HepG2 (cell line): ENCODE results near the gene CYLD. TPM values are rescaled to one million over a fixed set of nuclear protein-coding genes. Genes with fewer than 3 reads are reported as not detected.
A peak's percentile ranks its signal among the peaks of the same experiment; 100 is the strongest.

Experiments used
- CAMTA2 ChIP-seq: sonication (generic); formaldehyde crosslinking; IDR thresholded peaks from 2 replicates; pipeline ENCODE4 v1.4.0; 2020; ENCODE audit warnings: mild to moderate bottlenecking, missing genetic modification reagents, borderline replicate concordance
- GABPB1 ChIP-seq: IDR thresholded peaks from 2 replicates; pipeline ENCODE4 v1.6.1; 2016; ENCODE audit warnings: mild to moderate bottlenecking, missing genetic modification reagents, moderate library complexity, missing compliant biosample characterization
- PHF8 ChIP-seq: sonication (generic); formaldehyde crosslinking; IDR thresholded peaks from 2 replicates; pipeline ENCODE4 v1.5.0; 2020; ENCODE audit warnings: missing genetic modification reagents
- SETDB1 ChIP-seq: sonication (generic); formaldehyde crosslinking; IDR thresholded peaks from 2 replicates; pipeline ENCODE4 v1.5.1; 2020; ENCODE audit warnings: missing genetic modification reagents, mild to moderate bottlenecking, borderline replicate concordance
- SP1 ChIP-seq, 2 experiments: fragments of 450-650 bp in 1 of 2; sonication (generic) in 1 of 2; formaldehyde crosslinking in 1 of 2; IDR thresholded peaks; 2 replicates each; pipeline versions ENCODE4 v1.4.0 to v1.6.1; 2016 to 2020; ENCODE audit warnings: missing genetic modification reagents in 1 of 2
- TARDBP ChIP-seq: sonication (generic); formaldehyde crosslinking; IDR thresholded peaks from 2 replicates; pipeline ENCODE4 v1.8.0; 2022; ENCODE audit warnings: mild to moderate bottlenecking, missing genetic modification reagents
- U2AF1 ChIP-seq: fragments of 200-400 bp; formaldehyde crosslinking; optimal IDR thresholded peaks from 2 replicates; pipeline ENCODE3; 2017; ENCODE audit warnings: mild to moderate bottlenecking, low read depth, low read length
- ZNF263 ChIP-seq: sonication (generic); formaldehyde crosslinking; IDR thresholded peaks from 2 replicates; pipeline ENCODE4 v1.4.0; 2020; ENCODE audit warnings: missing genetic modification reagents
- polyA plus RNA-seq, 8 experiments: library from polyadenylated mRNA; depleted of rRNA in 3 of 8; stranded (reverse) in 7 of 8; unstranded in 1 of 8; fragments of >200 nt; fragmentation: Illumina TruSeq in 4 of 8; extraction: Trizol in 4 of 8; gene quantifications; 2 replicates each; pipeline versions ENCODE4 v1.2.1 to v1.2.3, GENCODE V29; 2011 to 2016; ENCODE audit warnings: low read depth in 4 of 8, missing spikeins in 1 of 8, mixed read lengths in 1 of 8; ENCODE audit not compliant: insufficient read depth in 1 of 8
- total RNA-seq, 5 experiments: library from RNA; depleted of rRNA; stranded (reverse); fragments of >200 nt; fragmentation: Illumina TruSeq; extraction: Trizol; gene quantifications; 2 replicates each; pipeline ENCODE4 v1.2.3, GENCODE V29; 2016; ENCODE audit warnings: low read depth in 1 of 5
- TF ChIP-seq, protein P1 (sequence below): sonication (generic); formaldehyde crosslinking; conservative IDR thresholded peaks from 2 replicates; pipeline ENCODE4 v1.8.0; 2022; ENCODE audit warnings: missing genetic modification reagents
- TF ChIP-seq, protein P2 (sequence below): sonication (generic); formaldehyde crosslinking; IDR thresholded peaks from 2 replicates; pipeline ENCODE4 v1.4.0; 2020; ENCODE audit warnings: mild to moderate bottlenecking, missing genetic modification reagents
- TF ChIP-seq, protein P3 (sequence below): IDR thresholded peaks from 2 replicates; pipeline ENCODE4 v1.6.1; 2016; ENCODE audit warnings: low read depth
- TF ChIP-seq, protein P4 (sequence below): sonication (generic); formaldehyde crosslinking; IDR thresholded peaks from 2 replicates; pipeline ENCODE4 v1.4.0; 2020; ENCODE audit warnings: missing genetic modification reagents, borderline replicate concordance
- TF ChIP-seq, protein P5 (sequence below): sonication (generic); formaldehyde crosslinking; IDR thresholded peaks from 2 replicates; pipeline ENCODE4 v1.5.1; 2020; ENCODE audit warnings: mild to moderate bottlenecking, missing genetic modification reagents, moderate library complexity

Gene CYLD
- total and polyA plus RNA-seq, 2 of the 13 experiments (the other 11 are each of a cell fraction or from before 2014, with no cell fraction given), result 6.1 to 11.4 TPM

DNA sequence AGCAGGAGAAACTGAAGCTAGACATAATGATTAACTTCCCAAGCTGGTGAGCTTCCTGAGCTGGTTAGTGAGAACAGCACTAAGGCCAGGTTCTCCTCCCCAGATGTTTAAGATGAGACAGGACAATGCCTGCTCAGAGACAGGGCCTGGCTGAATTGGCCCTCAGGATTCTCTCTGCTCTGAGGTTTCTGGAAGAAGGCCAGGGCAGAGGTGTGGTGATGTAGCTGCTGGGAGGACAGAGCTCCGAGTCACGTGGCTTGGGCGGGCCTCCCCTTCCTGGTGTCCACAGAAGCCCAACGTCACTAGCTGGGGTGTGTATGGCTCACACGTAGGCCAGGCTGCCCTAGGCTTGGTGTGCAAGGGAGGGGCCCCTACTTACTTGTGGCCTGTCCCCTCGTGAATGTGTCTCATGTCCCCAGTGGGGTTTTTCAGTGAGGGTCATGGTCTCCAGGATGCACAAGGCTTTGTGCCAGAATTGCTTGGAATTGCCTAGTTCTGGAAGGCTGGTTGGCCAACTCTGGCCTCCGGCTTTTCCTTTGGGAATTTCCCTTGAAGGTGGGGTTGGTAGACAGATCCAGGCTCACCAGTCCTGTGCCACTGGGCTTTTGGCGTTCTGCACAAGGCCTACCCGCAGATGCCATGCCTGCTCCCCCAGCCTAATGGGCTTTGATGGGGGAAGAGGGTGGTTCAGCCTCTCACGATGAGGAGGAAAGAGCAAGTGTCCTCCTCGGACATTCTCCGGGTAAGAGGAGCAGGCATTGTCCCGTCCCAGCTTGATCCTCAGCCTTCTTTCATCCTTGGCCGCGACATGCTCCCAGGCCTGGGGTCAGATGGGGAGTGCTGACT, 45.1 kb upstream of the CYLD start (continued):
- TF ChIP-seq, protein P1, sequence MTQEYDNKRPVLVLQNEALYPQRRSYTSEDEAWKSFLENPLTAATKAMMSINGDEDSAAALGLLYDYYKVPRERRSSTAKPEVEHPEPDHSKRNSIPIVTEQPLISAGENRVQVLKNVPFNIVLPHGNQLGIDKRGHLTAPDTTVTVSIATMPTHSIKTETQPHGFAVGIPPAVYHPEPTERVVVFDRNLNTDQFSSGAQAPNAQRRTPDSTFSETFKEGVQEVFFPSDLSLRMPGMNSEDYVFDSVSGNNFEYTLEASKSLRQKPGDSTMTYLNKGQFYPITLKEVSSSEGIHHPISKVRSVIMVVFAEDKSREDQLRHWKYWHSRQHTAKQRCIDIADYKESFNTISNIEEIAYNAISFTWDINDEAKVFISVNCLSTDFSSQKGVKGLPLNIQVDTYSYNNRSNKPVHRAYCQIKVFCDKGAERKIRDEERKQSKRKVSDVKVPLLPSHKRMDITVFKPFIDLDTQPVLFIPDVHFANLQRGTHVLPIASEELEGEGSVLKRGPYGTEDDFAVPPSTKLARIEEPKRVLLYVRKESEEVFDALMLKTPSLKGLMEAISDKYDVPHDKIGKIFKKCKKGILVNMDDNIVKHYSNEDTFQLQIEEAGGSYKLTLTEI (CRISPR knock-in tag), result no peak
- TF ChIP-seq, protein P2, sequence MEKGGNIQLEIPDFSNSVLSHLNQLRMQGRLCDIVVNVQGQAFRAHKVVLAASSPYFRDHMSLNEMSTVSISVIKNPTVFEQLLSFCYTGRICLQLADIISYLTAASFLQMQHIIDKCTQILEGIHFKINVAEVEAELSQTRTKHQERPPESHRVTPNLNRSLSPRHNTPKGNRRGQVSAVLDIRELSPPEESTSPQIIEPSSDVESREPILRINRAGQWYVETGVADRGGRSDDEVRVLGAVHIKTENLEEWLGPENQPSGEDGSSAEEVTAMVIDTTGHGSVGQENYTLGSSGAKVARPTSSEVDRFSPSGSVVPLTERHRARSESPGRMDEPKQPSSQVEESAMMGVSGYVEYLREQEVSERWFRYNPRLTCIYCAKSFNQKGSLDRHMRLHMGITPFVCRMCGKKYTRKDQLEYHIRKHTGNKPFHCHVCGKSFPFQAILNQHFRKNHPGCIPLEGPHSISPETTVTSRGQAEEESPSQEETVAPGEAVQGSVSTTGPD (CRISPR knock-in tag), result 0 out of 2 replicates have a peak, but pooled peaks have one; percentile 32
- TF ChIP-seq GABPB1 (CRISPR knock-in tag) (peak; percentile 41), ZNF263 (CRISPR knock-in tag) (no peak), CAMTA2 (CRISPR knock-in tag) (0 out of 2 replicates have a peak, but pooled peaks have one; percentile 57), SETDB1 (no peak), SP1 (IDR thresholded peaks at IDR 0.05) (no peak), SP1 (CRISPR knock-in tag; IDR thresholded peaks at IDR 0.05) (0 out of 2 replicates have a peak, but pooled peaks have one; percentile 37), TARDBP (CRISPR knock-in tag) (0 out of 2 replicates have a peak, but pooled peaks have one; percentile 42), PHF8 (CRISPR knock-in tag) (no peak), U2AF1 (no peak)
- TF ChIP-seq, protein P3, sequence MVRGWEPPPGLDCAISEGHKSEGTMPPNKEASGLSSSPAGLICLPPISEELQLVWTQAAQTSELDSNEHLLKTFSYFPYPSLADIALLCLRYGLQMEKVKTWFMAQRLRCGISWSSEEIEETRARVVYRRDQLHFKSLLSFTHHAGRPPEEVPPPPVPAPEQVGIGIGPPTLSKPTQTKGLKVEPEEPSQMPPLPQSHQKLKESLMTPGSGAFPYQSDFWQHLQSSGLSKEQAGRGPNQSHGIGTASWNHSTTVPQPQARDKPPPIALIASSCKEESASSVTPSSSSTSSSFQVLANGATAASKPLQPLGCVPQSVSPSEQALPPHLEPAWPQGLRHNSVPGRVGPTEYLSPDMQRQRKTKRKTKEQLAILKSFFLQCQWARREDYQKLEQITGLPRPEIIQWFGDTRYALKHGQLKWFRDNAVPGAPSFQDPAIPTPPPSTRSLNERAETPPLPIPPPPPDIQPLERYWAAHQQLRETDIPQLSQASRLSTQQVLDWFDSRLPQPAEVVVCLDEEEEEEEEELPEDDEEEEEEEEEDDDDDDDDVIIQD (CRISPR knock-in tag), result no peak
- TF ChIP-seq, protein P4, sequence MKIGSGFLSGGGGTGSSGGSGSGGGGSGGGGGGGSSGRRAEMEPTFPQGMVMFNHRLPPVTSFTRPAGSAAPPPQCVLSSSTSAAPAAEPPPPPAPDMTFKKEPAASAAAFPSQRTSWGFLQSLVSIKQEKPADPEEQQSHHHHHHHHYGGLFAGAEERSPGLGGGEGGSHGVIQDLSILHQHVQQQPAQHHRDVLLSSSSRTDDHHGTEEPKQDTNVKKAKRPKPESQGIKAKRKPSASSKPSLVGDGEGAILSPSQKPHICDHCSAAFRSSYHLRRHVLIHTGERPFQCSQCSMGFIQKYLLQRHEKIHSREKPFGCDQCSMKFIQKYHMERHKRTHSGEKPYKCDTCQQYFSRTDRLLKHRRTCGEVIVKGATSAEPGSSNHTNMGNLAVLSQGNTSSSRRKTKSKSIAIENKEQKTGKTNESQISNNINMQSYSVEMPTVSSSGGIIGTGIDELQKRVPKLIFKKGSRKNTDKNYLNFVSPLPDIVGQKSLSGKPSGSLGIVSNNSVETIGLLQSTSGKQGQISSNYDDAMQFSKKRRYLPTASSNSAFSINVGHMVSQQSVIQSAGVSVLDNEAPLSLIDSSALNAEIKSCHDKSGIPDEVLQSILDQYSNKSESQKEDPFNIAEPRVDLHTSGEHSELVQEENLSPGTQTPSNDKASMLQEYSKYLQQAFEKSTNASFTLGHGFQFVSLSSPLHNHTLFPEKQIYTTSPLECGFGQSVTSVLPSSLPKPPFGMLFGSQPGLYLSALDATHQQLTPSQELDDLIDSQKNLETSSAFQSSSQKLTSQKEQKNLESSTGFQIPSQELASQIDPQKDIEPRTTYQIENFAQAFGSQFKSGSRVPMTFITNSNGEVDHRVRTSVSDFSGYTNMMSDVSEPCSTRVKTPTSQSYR (CRISPR knock-in tag), result 0 out of 2 replicates have a peak, but pooled peaks have one; percentile 11
- TF ChIP-seq, protein P5, sequence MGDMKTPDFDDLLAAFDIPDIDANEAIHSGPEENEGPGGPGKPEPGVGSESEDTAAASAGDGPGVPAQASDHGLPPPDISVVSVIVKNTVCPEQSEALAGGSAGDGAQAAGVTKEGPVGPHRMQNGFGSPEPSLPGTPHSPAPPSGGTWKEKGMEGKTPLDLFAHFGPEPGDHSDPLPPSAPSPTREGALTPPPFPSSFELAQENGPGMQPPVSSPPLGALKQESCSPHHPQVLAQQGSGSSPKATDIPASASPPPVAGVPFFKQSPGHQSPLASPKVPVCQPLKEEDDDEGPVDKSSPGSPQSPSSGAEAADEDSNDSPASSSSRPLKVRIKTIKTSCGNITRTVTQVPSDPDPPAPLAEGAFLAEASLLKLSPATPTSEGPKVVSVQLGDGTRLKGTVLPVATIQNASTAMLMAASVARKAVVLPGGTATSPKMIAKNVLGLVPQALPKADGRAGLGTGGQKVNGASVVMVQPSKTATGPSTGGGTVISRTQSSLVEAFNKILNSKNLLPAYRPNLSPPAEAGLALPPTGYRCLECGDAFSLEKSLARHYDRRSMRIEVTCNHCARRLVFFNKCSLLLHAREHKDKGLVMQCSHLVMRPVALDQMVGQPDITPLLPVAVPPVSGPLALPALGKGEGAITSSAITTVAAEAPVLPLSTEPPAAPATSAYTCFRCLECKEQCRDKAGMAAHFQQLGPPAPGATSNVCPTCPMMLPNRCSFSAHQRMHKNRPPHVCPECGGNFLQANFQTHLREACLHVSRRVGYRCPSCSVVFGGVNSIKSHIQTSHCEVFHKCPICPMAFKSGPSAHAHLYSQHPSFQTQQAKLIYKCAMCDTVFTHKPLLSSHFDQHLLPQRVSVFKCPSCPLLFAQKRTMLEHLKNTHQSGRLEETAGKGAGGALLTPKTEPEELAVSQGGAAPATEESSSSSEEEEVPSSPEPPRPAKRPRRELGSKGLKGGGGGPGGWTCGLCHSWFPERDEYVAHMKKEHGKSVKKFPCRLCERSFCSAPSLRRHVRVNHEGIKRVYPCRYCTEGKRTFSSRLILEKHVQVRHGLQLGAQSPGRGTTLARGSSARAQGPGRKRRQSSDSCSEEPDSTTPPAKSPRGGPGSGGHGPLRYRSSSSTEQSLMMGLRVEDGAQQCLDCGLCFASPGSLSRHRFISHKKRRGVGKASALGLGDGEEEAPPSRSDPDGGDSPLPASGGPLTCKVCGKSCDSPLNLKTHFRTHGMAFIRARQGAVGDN, result peak; percentile 85
